HepG2 (cell line): ENCODE measurements around the gene BCL6. TPM values are rescaled to one million over a fixed set of nuclear protein-coding genes. Genes with fewer than 3 reads are reported as not detected.
A peak's percentile ranks its signal among the peaks of the same experiment; 100 is the strongest.

Experiments used
- ATAD3A ChIP-seq: sonication (generic); formaldehyde crosslinking; IDR thresholded peaks from 2 replicates; pipeline ENCODE4 v1.4.0; 2020; ENCODE audit warnings: missing genetic modification reagents
- E2F1 ChIP-seq: sonication (generic); formaldehyde crosslinking; IDR thresholded peaks from 2 replicates; pipeline ENCODE4 v1.5.0; 2020; ENCODE audit warnings: missing genetic modification reagents
- ELF4 ChIP-seq: sonication (generic); formaldehyde crosslinking; IDR thresholded peaks from 2 replicates; pipeline ENCODE4 v1.5.0; 2020; ENCODE audit warnings: missing genetic modification reagents, mild to moderate bottlenecking, moderate library complexity, borderline replicate concordance
- HIC2 ChIP-seq: sonication (generic); formaldehyde crosslinking; IDR thresholded peaks from 2 replicates; pipeline ENCODE4 v1.9.0; 2022; ENCODE audit warnings: low read depth, missing genetic modification reagents
- KDM6A ChIP-seq: IDR thresholded peaks from 2 replicates; pipeline ENCODE4 v1.6.1; 2016; ENCODE audit warnings: low read depth
- MXD1 ChIP-seq: sonication (generic); formaldehyde crosslinking; IDR thresholded peaks from 2 replicates; pipeline ENCODE4 v1.4.0; 2020; ENCODE audit warnings: mild to moderate bottlenecking, missing genetic modification reagents
- MXD4 ChIP-seq: IDR thresholded peaks from 2 replicates; pipeline ENCODE4 v1.6.1; 2016; ENCODE audit warnings: mild to moderate bottlenecking, missing biosample characterization, missing genetic modification reagents
- NCOR1 ChIP-seq: fragments of 200-600 bp; sonication (generic); IDR thresholded peaks from 2 replicates; pipeline ENCODE4 v1.7.0; 2017; ENCODE audit warnings: antibody characterized with exemption, low read length, borderline replicate concordance
- PBX2 ChIP-seq: IDR thresholded peaks from 2 replicates; pipeline ENCODE4 v1.6.1; 2016; ENCODE audit warnings: control low read depth
- PHF8 ChIP-seq: sonication (generic); formaldehyde crosslinking; IDR thresholded peaks from 2 replicates; pipeline ENCODE4 v1.5.0; 2020; ENCODE audit warnings: missing genetic modification reagents
- PLRG1 ChIP-seq: fragments of 450-650 bp; conservative IDR thresholded peaks from 2 replicates; pipeline ENCODE4 v1.6.1; 2016
- PPARG ChIP-seq: conservative IDR thresholded peaks from 2 replicates; pipeline ENCODE4 v1.6.1; 2016; ENCODE audit warnings: missing biosample characterization, missing genetic modification reagents
- RNF219 ChIP-seq: sonication (generic); formaldehyde crosslinking; IDR thresholded peaks from 2 replicates; pipeline ENCODE4 v1.5.0; 2020; ENCODE audit warnings: mild to moderate bottlenecking, missing genetic modification reagents
- THAP8 ChIP-seq: sonication (generic); formaldehyde crosslinking; IDR thresholded peaks from 2 replicates; pipeline ENCODE4 v1.5.1; 2020; ENCODE audit warnings: missing genetic modification reagents, mild to moderate bottlenecking, borderline replicate concordance
- ZFP36L1 ChIP-seq: sonication (generic); formaldehyde crosslinking; IDR thresholded peaks from 2 replicates; pipeline ENCODE4 v1.8.0; 2022; ENCODE audit warnings: mild to moderate bottlenecking, missing genetic modification reagents, moderate library complexity
- ZKSCAN8 ChIP-seq: IDR thresholded peaks from 2 replicates; pipeline ENCODE4 v1.6.1; 2016; ENCODE audit warnings: borderline replicate concordance, missing genetic modification reagents, missing compliant biosample characterization
- ZNF280B ChIP-seq: sonication (generic); formaldehyde crosslinking; IDR thresholded peaks from 2 replicates; pipeline ENCODE4 v1.5.0; 2020; ENCODE audit warnings: missing genetic modification reagents, mild to moderate bottlenecking, borderline replicate concordance
- ZNF784 ChIP-seq: sonication (generic); formaldehyde crosslinking; IDR thresholded peaks from 2 replicates; pipeline ENCODE4 v1.5.1; 2020; ENCODE audit warnings: missing genetic modification reagents, mild to moderate bottlenecking, borderline replicate concordance
- ZSCAN30 ChIP-seq: sonication (generic); formaldehyde crosslinking; IDR thresholded peaks from 2 replicates; pipeline ENCODE4 v1.5.0; 2020; ENCODE audit warnings: mild to moderate bottlenecking, missing genetic modification reagents
- polyA plus RNA-seq, 8 experiments: library from polyadenylated mRNA; depleted of rRNA in 3 of 8; stranded (reverse) in 7 of 8; unstranded in 1 of 8; fragments of >200 nt; fragmentation: Illumina TruSeq in 4 of 8; extraction: Trizol in 4 of 8; gene quantifications; 2 replicates each; pipeline versions ENCODE4 v1.2.1 to v1.2.3, GENCODE V29; 2011 to 2016; ENCODE audit warnings: low read depth in 4 of 8, missing spikeins in 1 of 8, mixed read lengths in 1 of 8; ENCODE audit not compliant: insufficient read depth in 1 of 8
- total RNA-seq, 5 experiments: library from RNA; depleted of rRNA; stranded (reverse); fragments of >200 nt; fragmentation: Illumina TruSeq; extraction: Trizol; gene quantifications; 2 replicates each; pipeline ENCODE4 v1.2.3, GENCODE V29; 2016; ENCODE audit warnings: low read depth in 1 of 5

The BCL6 gene
- total and polyA plus RNA-seq, 2 of the 13 experiments (the other 11 are each of a cell fraction or from before 2014, with no cell fraction given): 21.2 to 53.7 TPM

GRCh38 chr3:187719628-187720336 is 25.5 kb downstream of the BCL6 start (continued):
- TF ChIP-seq RNF219 (CRISPR knock-in tag) (no peak), ELF4 (CRISPR knock-in tag) (0 out of 2 replicates have a peak, but pooled peaks have one; percentile 28), ZFP36L1 (CRISPR knock-in tag) (no peak), MXD1 (peak; percentile 58; the same call in 1 of the 2 replicates), KDM6A (CRISPR knock-in tag) (peak; percentile 59), MXD4 (CRISPR knock-in tag) (no peak), ZNF784 (CRISPR knock-in tag) (no peak; the same call in 1 of the 2 replicates), THAP8 (no peak), ZSCAN30 (CRISPR knock-in tag) (no peak), HIC2 (peak; percentile 89), PLRG1 (no peak), ZNF280B (CRISPR knock-in tag) (peak; percentile 69; the same call in 1 of the 2 replicates), ATAD3A (CRISPR knock-in tag) (no peak), NCOR1 (peak; percentile 79; the same call in 1 of the 2 replicates), PPARG (peak; percentile 72), ZKSCAN8 (CRISPR knock-in tag) (0 out of 2 replicates have a peak, but pooled peaks have one; percentile 27), PBX2 (CRISPR knock-in tag) (no peak), PHF8 (CRISPR knock-in tag) (no peak), E2F1 (no peak)
